HepG2 (cell line): Measurements from ENCODE around the gene TFAP2A.

Experiments used
- ETV6 ChIP-seq: sonication (generic); formaldehyde crosslinking; conservative IDR thresholded peaks from 2 replicates; pipeline ENCODE4 v1.4.0; 2020; ENCODE audit warnings: missing genetic modification reagents
- MTA3 ChIP-seq: sonication (generic); formaldehyde crosslinking; IDR thresholded peaks from 2 replicates; pipeline ENCODE4 v1.4.0; 2020; ENCODE audit warnings: missing genetic modification reagents
- SMAD3 ChIP-seq: sonication (generic); formaldehyde crosslinking; IDR thresholded peaks from 2 replicates; pipeline ENCODE4 v1.4.0; 2020; ENCODE audit warnings: missing genetic modification reagents

- TF ChIP-seq ETV6 (no peak), SMAD3 (CRISPR knock-in tag) (no peak), MTA3 (CRISPR knock-in tag) (no peak)
Observed at GRCh38 chr6:10363911-10364310, 51.0 kb downstream of the TFAP2A start.
